ENCODE measurements around the gene MOV10.
"Not testable (repeated sequence)": the region's sequence is repeated elsewhere in the genome, so short reads cannot be mapped to it uniquely, and the experiment has no call there.

DNA sequence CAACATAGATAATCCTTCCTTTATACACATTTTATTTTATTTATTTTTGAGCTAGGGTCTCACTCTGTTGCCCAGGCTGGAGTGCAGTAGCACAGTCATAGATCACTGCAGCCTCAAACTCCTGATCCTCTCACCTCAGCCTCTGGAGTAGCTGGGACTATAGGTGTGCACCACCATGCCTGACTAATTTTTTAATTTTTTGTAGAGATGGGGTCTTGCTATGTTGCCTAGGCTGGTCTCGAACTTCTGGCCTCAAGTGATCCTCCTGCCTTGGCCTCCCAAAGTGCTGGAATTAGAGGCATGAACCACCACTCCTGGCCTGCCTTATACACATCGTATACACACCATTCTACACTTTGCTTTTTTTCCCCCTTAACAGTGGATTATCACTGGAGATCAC, 46.8 kb downstream of the MOV10 start:
- TF ChIP-seq, protein P1, sequence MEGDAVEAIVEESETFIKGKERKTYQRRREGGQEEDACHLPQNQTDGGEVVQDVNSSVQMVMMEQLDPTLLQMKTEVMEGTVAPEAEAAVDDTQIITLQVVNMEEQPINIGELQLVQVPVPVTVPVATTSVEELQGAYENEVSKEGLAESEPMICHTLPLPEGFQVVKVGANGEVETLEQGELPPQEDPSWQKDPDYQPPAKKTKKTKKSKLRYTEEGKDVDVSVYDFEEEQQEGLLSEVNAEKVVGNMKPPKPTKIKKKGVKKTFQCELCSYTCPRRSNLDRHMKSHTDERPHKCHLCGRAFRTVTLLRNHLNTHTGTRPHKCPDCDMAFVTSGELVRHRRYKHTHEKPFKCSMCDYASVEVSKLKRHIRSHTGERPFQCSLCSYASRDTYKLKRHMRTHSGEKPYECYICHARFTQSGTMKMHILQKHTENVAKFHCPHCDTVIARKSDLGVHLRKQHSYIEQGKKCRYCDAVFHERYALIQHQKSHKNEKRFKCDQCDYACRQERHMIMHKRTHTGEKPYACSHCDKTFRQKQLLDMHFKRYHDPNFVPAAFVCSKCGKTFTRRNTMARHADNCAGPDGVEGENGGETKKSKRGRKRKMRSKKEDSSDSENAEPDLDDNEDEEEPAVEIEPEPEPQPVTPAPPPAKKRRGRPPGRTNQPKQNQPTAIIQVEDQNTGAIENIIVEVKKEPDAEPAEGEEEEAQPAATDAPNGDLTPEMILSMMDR (IDR thresholded peaks at IDR 0.05): not testable (repeated sequence)
- not testable (repeated sequence) for TF ChIP-seq ZFX (IDR thresholded peaks at IDR 0.05; ENCODE audit: borderline replicate concordance)

Measured in 22Rv1 (cell line).